ENCODE data around the gene GOLGA8M. TPM values are rescaled to one million over a fixed set of nuclear protein-coding genes. Genes with fewer than 3 reads are reported as not detected.
"Not testable (repeated sequence)": the region's sequence is repeated elsewhere in the genome, so short reads cannot be mapped to it uniquely, and the experiment has no call there.

GOLGA8M gene
- total RNA-seq = 0.75 TPM

DNA sequence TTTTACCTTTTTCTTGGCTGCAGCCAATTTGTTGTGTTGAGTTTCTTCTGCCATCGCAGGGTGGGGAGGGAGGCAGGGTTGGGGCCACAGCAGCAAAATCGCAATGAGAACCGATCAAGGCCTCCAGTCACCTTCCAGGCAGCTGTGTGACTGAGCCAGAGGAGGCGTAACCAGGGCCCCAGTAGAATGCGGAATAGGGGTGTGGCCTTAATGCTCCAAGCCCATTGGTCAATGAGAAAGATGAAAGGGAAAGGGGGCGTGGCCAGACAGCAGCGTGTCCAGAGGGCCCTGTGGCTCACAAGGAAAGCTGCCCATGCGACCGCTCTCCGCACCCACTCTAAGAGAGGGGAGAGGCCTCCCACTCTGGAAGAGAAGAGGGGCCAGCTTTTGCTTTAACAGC, at the start of gene GOLGA8M:
TSS of gene GOLGA8M (minus strand) at position 152 of the 400 bp plus-strand sequence. CDS start at position 54, 98 bp downstream.
- H3K27me3 ChIP-seq; H3K4me1 ChIP-seq; DNase-seq (ENCODE audit: low spot score in 2 of 2); H3K27ac ChIP-seq; H3K9me3 ChIP-seq; H3K36me3 ChIP-seq; H3K4me3 ChIP-seq; intact Hi-C loops (cut with DNase I): not testable (repeated sequence)

- H3K9me3 ChIP-seq; H3K36me3 ChIP-seq; H3K4me3 ChIP-seq; H3K27me3 ChIP-seq; DNase-seq (ENCODE audit: low spot score in 2 of 2); intact Hi-C loops (cut with DNase I); H3K4me1 ChIP-seq; H3K27ac ChIP-seq: not testable (repeated sequence)
Observed at GRCh38 chr15:28742890-28743289, 30.7 kb upstream of the GOLGA8M start.

DNA sequence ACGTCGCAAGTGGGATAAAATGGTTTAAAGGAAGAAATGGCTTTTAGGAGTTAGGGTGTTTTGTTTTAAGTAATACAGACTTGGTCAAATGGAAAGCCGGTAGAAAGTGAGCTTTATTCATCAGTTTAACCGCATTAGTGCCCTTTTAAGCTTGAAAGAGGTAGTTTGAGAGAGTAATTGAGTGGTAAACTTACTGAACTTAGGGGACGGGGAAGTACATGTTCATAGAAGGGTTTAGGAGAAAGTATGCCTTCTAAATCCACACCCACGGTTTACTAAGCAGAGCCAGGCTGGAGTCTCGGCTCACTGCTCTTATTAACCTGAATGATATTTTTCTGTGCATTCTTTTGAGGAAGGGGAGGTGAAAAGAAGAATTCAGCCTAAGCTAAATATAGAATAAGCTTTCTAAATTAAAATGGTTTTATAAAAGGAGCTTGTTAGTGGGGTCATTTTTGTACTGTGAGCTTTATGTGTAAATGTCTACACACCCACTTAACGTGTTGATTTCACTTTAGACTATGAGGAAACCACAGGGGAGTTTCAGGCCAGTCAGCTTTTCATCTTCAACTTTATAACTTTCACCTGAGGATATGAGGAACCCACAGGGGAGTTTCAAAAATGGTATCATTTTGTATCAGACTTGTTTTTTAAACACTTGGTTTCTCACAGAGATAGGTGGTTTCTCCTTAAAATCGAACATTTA, 26.5 kb upstream of the GOLGA8M start:
- H3K9me3 ChIP-seq; H3K27me3 ChIP-seq; H3K36me3 ChIP-seq; H3K4me1 ChIP-seq; DNase-seq (ENCODE audit: low spot score in 2 of 2); intact Hi-C loops (cut with DNase I): not testable (repeated sequence)
- H3K4me3 ChIP-seq = peak overlapping the region; percentile 42 to 62
- peak overlapping the region; percentile 69 to 85 for H3K27ac ChIP-seq

DNA sequence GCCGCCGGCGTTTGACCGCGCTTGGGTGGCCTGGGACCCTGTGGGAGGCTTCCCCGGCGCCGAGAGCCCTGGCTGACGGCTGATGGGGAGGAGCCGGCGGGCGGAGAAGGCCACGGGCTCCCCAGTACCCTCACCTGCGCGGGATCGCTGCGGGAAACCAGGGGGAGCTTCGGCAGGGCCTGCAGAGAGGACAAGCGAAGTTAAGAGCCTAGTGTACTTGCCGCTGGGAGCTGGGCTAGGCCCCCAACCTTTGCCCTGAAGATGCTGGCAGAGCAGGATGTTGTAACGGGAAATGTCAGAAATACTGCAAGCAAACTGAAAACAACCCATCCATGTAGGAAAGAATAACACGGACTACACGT, 26.0 kb upstream of the GOLGA8M start:
- Histone ChIP-seq H3K27ac (peak overlapping the region; percentile 82 to 96), H3K4me3 (peak overlapping the region; percentile 59 to 82)
- H3K9me3 ChIP-seq; intact Hi-C loops (cut with DNase I); H3K36me3 ChIP-seq; H3K4me1 ChIP-seq; DNase-seq (ENCODE audit: low spot score in 2 of 2); H3K27me3 ChIP-seq: not testable (repeated sequence)

DNA sequence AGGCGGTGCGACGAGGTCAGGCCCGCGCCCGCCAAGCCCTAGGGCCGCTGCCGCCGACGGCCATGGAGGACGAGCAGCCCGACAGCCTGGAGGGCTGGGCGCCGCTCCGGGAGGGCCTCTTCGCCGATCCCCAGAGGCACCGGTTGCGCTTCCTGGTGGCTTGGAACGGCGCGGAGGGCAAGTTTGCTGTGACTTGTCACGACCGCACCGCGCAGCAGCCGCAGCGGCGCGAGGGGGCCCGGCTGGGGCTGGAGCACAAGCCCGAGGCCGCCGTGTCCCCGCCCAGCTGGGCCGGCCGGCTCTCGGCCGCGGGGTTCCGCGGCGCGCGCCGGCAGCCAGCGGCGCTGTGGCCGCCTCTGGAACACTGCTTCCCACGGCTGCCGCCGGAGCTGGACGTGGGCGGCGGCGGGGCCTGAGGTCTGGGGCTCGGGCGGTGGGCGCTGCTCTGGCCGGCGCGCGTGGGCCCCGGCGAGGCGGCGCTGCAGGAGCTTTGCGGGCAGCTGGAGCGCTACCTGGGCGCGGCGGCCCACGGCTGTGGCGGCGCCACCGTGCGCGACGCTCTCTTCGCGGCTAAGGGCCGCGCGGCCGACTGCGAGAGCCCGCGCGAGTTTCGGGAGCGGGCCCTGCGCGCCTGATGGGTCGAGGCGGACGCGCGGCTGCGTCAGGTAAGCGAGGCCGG, 25.4 kb upstream of the GOLGA8M start:
- DNase-seq (ENCODE audit: low spot score in 2 of 2) = peak in 1 of 2 donors; percentile 73
- H3K4me1 ChIP-seq; intact Hi-C loops (cut with DNase I); H3K27me3 ChIP-seq; H3K9me3 ChIP-seq; H3K36me3 ChIP-seq: not testable (repeated sequence)
- Histone ChIP-seq H3K27ac (peak overlapping the region; percentile 82 to 96), H3K4me3 (peak overlapping the region; percentile 59 to 82)

GRCh38 chr15:28728061-28728460, 15.8 kb upstream of the GOLGA8M start:
- H3K4me3 ChIP-seq; DNase-seq (ENCODE audit: low spot score in 2 of 2); H3K27ac ChIP-seq; H3K27me3 ChIP-seq; H3K9me3 ChIP-seq; intact Hi-C loops (cut with DNase I); H3K36me3 ChIP-seq; H3K4me1 ChIP-seq: not testable (repeated sequence)

GRCh38 chr15:28727026-28727425, 14.8 kb upstream of the GOLGA8M start:
- DNase-seq (ENCODE audit: low spot score in 2 of 2); H3K36me3 ChIP-seq; H3K4me3 ChIP-seq; intact Hi-C loops (cut with DNase I); H3K27ac ChIP-seq; H3K4me1 ChIP-seq; H3K27me3 ChIP-seq; H3K9me3 ChIP-seq: not testable (repeated sequence)

DNA sequence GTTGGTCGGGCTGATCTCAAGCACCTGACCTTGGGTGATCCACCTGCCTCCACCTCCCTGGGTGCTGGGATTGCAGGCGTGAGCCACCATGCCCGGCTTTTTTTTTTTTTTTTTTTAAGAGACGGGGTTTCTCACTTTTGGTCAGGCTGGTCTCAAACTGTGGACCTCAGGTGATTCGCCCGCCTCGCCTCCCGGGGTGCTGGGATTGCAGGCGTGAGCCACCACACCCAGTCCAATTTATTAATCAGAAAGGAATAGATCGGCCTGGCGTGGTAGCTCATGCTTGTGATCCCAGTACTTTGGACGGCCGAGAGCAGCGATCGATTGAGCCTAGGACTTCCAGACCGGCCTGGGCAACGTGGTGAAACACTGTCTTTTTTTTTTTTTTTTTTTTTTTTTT, 13.9 kb upstream of the GOLGA8M start:
- intact Hi-C loops (cut with DNase I) = no loop called here
- H3K4me1 ChIP-seq = no peaks in the 10 kb centered on the region
- no peaks in the 10 kb centered on the region for H3K27me3 ChIP-seq
- H3K27ac ChIP-seq = no peak overlapping the region
- H3K9me3 ChIP-seq = no peaks in the 10 kb centered on the region
- no peaks in the 10 kb centered on the region for H3K36me3 ChIP-seq
- DNase-seq (ENCODE audit: low spot score in 2 of 2) = no peak
- TF ChIP-seq, protein P1, sequence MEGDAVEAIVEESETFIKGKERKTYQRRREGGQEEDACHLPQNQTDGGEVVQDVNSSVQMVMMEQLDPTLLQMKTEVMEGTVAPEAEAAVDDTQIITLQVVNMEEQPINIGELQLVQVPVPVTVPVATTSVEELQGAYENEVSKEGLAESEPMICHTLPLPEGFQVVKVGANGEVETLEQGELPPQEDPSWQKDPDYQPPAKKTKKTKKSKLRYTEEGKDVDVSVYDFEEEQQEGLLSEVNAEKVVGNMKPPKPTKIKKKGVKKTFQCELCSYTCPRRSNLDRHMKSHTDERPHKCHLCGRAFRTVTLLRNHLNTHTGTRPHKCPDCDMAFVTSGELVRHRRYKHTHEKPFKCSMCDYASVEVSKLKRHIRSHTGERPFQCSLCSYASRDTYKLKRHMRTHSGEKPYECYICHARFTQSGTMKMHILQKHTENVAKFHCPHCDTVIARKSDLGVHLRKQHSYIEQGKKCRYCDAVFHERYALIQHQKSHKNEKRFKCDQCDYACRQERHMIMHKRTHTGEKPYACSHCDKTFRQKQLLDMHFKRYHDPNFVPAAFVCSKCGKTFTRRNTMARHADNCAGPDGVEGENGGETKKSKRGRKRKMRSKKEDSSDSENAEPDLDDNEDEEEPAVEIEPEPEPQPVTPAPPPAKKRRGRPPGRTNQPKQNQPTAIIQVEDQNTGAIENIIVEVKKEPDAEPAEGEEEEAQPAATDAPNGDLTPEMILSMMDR (IDR thresholded peaks at IDR 0.05) = no peak
- H3K4me3 ChIP-seq = no peak overlapping the region

DNA sequence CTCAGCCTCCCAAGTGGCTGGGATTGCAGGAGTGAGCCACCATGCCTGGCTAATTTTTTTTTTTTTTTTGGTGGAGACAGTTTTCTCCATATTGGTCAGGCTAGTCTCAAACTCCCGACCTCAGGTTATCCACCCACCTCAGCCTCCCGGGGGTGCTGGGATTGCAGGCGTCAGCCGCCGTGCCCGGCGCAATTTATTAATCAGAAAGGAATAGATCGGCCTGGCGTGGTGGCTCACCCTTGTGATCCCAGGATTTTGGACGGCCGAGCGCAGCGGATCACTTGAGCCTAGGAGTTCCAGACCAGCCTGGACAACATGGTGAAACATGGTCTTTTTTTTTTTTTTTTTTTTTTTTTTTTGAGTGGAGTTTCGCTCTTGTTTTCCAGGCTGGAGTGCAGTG, 13.3 kb upstream of the GOLGA8M start:
- H3K27me3 ChIP-seq = no peaks in the 10 kb centered on the region
- intact Hi-C loops (cut with DNase I) = no loop called here
- H3K9me3 ChIP-seq = no peaks in the 10 kb centered on the region
- TF ChIP-seq, protein P1 (IDR thresholded peaks at IDR 0.05) = no peak
- no peaks in the 10 kb centered on the region for H3K36me3 ChIP-seq
- DNase-seq (ENCODE audit: low spot score in 2 of 2) = no peak
- no peak overlapping the region for H3K4me3 ChIP-seq
- H3K4me1 ChIP-seq = no peaks in the 10 kb centered on the region
- H3K27ac ChIP-seq = no peak overlapping the region

DNA sequence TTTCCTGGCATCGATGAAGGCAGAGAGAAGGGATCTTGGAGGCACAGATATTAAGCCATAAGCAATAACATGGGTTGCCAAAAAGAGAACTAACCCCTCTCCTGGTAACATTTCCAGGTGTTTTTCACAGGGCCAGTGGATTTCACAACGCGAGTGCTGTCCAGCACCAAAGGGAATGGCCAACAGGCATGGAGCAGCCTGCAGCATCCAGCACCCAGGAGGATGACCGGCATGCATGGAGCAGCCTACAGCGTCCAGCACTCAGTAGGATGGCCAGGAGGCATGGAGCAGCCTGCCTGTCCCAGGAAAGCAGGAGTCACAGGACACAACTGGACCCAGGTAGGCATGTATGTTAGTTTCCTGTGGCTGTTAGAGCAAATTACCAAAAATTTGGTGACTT, 11.8 kb upstream of the GOLGA8M start:
- H3K4me3 ChIP-seq; H3K36me3 ChIP-seq; DNase-seq (ENCODE audit: low spot score in 2 of 2); H3K4me1 ChIP-seq; H3K27ac ChIP-seq; H3K27me3 ChIP-seq; H3K9me3 ChIP-seq; intact Hi-C loops (cut with DNase I): not testable (repeated sequence)

DNA sequence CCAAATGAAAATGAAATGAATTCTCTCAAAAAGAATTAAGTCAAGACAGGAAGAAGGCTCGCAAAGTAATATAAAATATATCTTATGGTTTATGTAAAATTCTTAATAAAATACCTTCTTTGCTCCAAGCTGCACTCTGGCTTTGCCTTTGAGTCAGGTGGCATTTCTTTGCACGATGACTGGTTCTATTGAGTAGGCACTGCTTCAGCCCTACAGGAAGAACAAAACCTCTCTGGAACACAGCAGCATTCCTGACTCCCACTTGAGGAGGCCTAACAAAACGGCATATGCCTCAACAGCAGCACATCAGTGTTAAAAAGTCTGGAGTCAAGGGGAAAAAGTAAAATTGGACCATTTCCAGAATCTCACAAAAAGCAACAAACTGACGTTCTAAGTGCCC, 7.4 kb upstream of the GOLGA8M start:
- intact Hi-C loops (cut with DNase I) = not testable (repeated sequence)

DNA sequence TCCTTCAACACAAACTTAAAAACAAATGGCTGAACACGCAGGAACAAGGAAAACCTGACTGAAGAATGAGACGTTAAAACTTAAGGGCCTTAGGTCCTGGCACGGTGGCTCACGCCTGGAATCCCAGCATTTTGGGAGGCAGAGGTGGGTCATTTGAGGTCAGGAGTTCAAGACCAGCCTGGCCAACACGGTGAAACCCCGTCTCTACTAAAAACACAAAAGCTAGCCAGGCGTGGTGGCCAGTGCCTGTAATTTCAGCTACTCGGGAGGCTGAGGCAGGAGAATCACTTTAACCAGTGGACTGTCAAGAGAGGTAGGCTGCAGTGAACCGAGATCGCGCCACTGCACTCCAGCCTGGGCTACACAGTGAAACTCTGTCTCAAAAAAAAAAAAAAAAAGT, 6.4 kb upstream of the GOLGA8M start:
- H3K4me3 ChIP-seq; intact Hi-C loops (cut with DNase I); H3K27ac ChIP-seq; H3K9me3 ChIP-seq; H3K27me3 ChIP-seq; H3K4me1 ChIP-seq; DNase-seq (ENCODE audit: low spot score in 2 of 2); H3K36me3 ChIP-seq: not testable (repeated sequence)

More for the DNA sequence above, 7.4 kb upstream of the GOLGA8M start:
- not testable (repeated sequence) for H3K4me3 ChIP-seq; H3K27ac ChIP-seq; DNase-seq (ENCODE audit: low spot score in 2 of 2); H3K9me3 ChIP-seq; H3K36me3 ChIP-seq; H3K27me3 ChIP-seq; H3K4me1 ChIP-seq

Data from ascending aorta (tissue), 2 donors.